Measurements from ENCODE around the gene REL. TPM values are rescaled to one million over a fixed set of nuclear protein-coding genes. Genes with fewer than 3 reads are reported as not detected.

REL gene
- total RNA-seq, 3 donors from 2014 or later: 75.5 to 92.2 (median 78.1) TPM

- no peaks in the 10 kb centered on the region for H3K27me3 Mint-ChIP-seq (ENCODE audit: low read depth)
- peaks cover 3% of the 10 kb centered on the region for H3K36me3 Mint-ChIP-seq (ENCODE audit: insufficient read depth)
- DNase-seq (no peak), ATAC-seq (no peak)
- H3K4me3 Mint-ChIP-seq: no peak overlapping the region
- H3K9me3 Mint-ChIP-seq: no peaks in the 10 kb centered on the region
- H3K4me1 Mint-ChIP-seq (ENCODE audit: low read depth): peaks cover 23% of the 10 kb centered on the region
Measured at GRCh38 chr2:60973705-60974104, 92.3 kb downstream of the REL start.

GRCh38 chr2:60974652-60975051 lies 93.3 kb downstream of the REL start:
- no peak overlapping the region for H3K4me3 Mint-ChIP-seq
- DNase-seq (no peak), ATAC-seq (no peak)
- no peaks in the 10 kb centered on the region for H3K27me3 Mint-ChIP-seq (ENCODE audit: low read depth)
- H3K36me3 Mint-ChIP-seq (ENCODE audit: insufficient read depth): peaks cover 6% of the 10 kb centered on the region
- H3K4me1 Mint-ChIP-seq (ENCODE audit: low read depth): peaks cover 23% of the 10 kb centered on the region
- H3K9me3 Mint-ChIP-seq: no peaks in the 10 kb centered on the region

Other genes with a start within 250 kb of the REL start
- 10 to 100 TPM; 15.5 to 17.2 (median 16.5) TPM for gene PAPOLG, start 125.3 kb upstream of the REL start, total RNA-seq
- gene PEX13, start 136.1 kb downstream of the REL start, total RNA-seq: 10 to 100 TPM; 14.6 to 18.3 (median 14.6) TPM
- gene PUS10, start 136.7 kb downstream of the REL start, total RNA-seq: 1 to 10 TPM; 6.5 to 8.4 (median 6.5) TPM
- under 1 TPM; 0.66 to 0.84 (median 0.76) TPM for gene SANBR, start 184.3 kb downstream of the REL start, total RNA-seq

Data from activated T-cell treated with anti-CD3 and anti-CD28 coated beads, Interleukin-2, amount 50 U/mL, for 4 hours (primary cell).